ENCODE data around the gene CCNL2. TPM values are rescaled to one million over a fixed set of nuclear protein-coding genes. Genes with fewer than 3 reads are reported as not detected.

Gene CCNL2
- total RNA-seq, 2 donors from 2014 or later = 92.3 to 104 TPM

DNA sequence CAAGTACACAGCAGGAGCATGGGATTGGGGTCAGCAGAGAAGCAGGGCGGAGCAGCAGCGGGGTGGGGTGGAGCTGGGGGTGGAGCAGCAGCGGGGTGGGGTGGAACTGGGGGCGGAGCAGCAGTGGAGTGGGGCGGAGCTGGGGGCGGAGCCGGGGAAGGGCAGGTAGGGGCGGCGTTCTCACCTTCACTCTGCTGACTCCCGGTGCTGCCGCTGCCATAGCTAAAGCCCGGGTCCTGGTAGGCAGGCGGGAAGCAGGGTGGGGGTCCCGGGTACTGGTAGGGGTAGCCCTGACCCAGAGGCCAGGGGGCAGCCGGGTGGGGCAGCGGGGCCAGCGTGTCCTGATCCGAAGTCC lies 61.4 kb downstream of the CCNL2 start:
- TF ChIP-seq, protein P1, sequence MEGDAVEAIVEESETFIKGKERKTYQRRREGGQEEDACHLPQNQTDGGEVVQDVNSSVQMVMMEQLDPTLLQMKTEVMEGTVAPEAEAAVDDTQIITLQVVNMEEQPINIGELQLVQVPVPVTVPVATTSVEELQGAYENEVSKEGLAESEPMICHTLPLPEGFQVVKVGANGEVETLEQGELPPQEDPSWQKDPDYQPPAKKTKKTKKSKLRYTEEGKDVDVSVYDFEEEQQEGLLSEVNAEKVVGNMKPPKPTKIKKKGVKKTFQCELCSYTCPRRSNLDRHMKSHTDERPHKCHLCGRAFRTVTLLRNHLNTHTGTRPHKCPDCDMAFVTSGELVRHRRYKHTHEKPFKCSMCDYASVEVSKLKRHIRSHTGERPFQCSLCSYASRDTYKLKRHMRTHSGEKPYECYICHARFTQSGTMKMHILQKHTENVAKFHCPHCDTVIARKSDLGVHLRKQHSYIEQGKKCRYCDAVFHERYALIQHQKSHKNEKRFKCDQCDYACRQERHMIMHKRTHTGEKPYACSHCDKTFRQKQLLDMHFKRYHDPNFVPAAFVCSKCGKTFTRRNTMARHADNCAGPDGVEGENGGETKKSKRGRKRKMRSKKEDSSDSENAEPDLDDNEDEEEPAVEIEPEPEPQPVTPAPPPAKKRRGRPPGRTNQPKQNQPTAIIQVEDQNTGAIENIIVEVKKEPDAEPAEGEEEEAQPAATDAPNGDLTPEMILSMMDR (IDR thresholded peaks at IDR 0.05) = no peak
- no peaks in the 10 kb centered on the region for H3K27me3 ChIP-seq
- intact Hi-C loops (cut with DNase I) = no loop called here
- H3K9ac ChIP-seq (ENCODE audit: low read depth in 2 of 2, low read length in 2 of 2) = no peak overlapping the region
- H3K9me3 ChIP-seq = no peaks in the 10 kb centered on the region
- DNase-seq = peak; percentile 72
- no peak overlapping the region for H3K4me3 ChIP-seq
- no peaks in the 10 kb centered on the region for H3K4me1 ChIP-seq
- H3K27ac ChIP-seq = no peak overlapping the region
- no peaks in the 10 kb centered on the region for H3K36me3 ChIP-seq

DNA sequence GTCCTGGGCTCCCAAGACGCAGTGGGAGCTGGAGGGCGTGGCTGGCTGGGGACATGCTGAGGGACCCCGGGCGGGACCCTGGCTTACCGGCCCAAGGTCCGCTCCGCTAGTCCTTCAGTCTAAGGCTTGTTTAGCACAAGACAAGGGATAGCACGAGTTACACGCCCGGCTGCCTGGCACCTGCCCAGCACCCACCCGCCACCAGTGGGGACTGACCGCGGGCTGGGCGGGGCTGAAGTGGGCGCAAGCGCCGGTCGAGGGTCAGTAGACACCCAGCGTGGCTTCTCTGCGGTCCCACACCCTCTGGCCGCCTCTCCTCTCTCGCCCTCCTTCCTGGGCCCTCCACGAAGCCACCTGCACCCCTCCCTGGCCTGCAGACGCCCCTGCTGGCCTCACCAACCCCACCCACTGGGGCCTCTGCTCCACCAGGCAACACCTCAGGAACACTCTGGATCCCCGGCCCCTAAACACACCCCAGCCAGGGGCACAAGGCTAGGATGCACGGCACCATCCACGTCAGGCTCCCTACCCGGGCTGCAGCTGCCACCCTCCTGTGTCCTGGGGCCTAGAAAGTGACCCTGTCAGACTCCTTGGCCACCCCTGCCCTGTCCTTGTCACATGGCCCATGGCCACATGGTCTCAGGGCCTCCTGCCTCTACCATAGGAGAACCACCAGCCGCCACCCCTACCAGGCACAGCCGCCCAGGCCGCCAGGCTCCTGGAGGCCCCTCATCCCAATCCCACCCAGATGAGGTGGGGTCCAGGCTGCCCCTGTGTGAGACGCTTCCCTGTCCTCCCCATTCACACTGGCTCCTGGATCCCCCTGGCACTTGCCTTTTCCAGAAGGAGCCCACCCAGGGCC lies 62.0 kb downstream of the CCNL2 start:
- TF ChIP-seq, protein P1 (IDR thresholded peaks at IDR 0.05) = no peak
- H3K4me1 ChIP-seq = no peaks in the 10 kb centered on the region
- no peak overlapping the region for H3K27ac ChIP-seq
- H3K9me3 ChIP-seq = no peaks in the 10 kb centered on the region
- H3K36me3 ChIP-seq = no peaks in the 10 kb centered on the region
- intact Hi-C loops (cut with DNase I) = no loop called here
- H3K27me3 ChIP-seq = no peaks in the 10 kb centered on the region
- DNase-seq = no peak
- H3K9ac ChIP-seq (ENCODE audit: low read depth in 2 of 2, low read length in 2 of 2) = no peak overlapping the region
- H3K4me3 ChIP-seq = no peak overlapping the region

DNA sequence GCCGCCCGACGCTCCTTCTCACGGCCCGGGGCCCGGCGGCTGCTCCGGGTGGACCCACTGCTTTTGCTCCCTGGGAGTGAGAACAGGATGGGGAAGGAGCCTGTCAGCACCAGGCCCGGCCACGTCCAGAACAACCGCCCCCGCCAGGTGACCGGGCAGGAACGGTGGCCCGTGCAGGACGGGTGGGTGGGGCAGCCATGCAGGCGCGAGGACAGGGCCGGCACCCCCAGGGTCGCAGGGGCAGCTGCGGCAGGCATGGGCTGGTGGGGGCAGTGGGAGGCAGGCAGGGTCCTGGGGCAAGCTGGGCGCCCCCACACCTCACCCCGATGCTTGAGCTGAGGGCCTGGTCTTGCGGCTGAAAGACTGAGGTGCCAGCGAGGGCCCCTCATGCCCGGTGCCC lies 62.7 kb downstream of the CCNL2 start:
- TF ChIP-seq, protein P1 (IDR thresholded peaks at IDR 0.05) = no peak
- no peak overlapping the region for H3K4me3 ChIP-seq
- H3K27me3 ChIP-seq = no peaks in the 10 kb centered on the region
- H3K9me3 ChIP-seq = no peaks in the 10 kb centered on the region
- H3K36me3 ChIP-seq = no peaks in the 10 kb centered on the region
- intact Hi-C loops (cut with DNase I) = no loop called here
- no peak for DNase-seq
- H3K27ac ChIP-seq = no peak overlapping the region
- no peaks in the 10 kb centered on the region for H3K4me1 ChIP-seq
- no peak overlapping the region for H3K9ac ChIP-seq (ENCODE audit: low read depth in 2 of 2, low read length in 2 of 2)

DNA sequence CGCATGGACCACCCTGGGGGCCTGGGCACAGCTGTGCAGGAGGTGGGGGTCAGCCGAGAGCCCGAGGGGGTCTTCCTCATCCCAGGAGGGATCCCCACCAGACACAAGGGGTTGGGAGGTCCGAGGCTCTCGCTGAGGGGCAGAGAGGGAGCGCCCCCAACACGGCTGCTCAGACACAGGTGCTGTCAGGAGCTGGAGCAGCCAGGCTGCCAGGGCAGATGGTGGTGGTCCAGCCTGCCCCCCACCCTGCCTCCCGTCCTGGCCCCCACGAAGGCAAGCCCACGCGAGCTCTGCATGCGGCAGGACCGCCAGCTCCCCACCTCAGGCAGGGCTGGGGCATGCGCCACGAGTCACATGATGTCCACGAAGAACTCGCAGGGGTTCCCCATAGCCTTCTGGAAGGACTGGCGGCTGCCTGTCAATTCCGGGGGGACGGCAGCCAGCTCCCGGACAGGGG lies 63.3 kb downstream of the CCNL2 start:
- Histone ChIP-seq H3K4me3 (no peak overlapping the region), H3K9ac (ENCODE audit: low read depth in 2 of 2, low read length in 2 of 2) (no peak overlapping the region), H3K27me3 (no peaks in the 10 kb centered on the region), H3K4me1 (no peaks in the 10 kb centered on the region), H3K36me3 (no peaks in the 10 kb centered on the region), H3K27ac (no peak overlapping the region), H3K9me3 (no peaks in the 10 kb centered on the region)
- intact Hi-C loops (cut with DNase I) = no loop called here
- DNase-seq = no peak
- TF ChIP-seq, protein P1 (IDR thresholded peaks at IDR 0.05) = no peak

Small RNAs within 50 kb of the gene (microRNA-seq; reads per million reads assigned to microRNA genes)
- not detected for gene MIR6808

Other genes with a start within 250 kb of the CCNL2 start
- gene TTLL10, start 225.5 kb downstream of the CCNL2 start, total RNA-seq = 1 to 10 TPM in 1 of 2 donors, under 1 TPM in 1; 0.64 to 2.3 TPM
- 1 to 10 TPM in 1 of 2 donors, under 1 TPM in 1; 0.61 to 1.7 TPM for gene TNFRSF18, start 192.7 kb downstream of the CCNL2 start, total RNA-seq
- 1 to 10 TPM; 1.2 to 2.3 TPM for gene TNFRSF4, start 185.2 kb downstream of the CCNL2 start, total RNA-seq
- gene SDF4, start 167.3 kb downstream of the CCNL2 start, total RNA-seq = 100 to 1,000 TPM; 202 to 325 TPM
- 10 to 100 TPM in 1 of 2 donors, 1 to 10 TPM in 1; 8.0 to 12.0 TPM for gene B3GALT6, start 167.1 kb downstream of the CCNL2 start, total RNA-seq
- gene C1QTNF12, start 152.6 kb downstream of the CCNL2 start, total RNA-seq = 10 to 100 TPM; 21.3 to 34.2 TPM
- 10 to 100 TPM; 43.1 to 83.3 TPM for gene UBE2J2, start 125.5 kb downstream of the CCNL2 start, total RNA-seq
- 1 to 10 TPM; 1.1 to 2.2 TPM for gene SCNN1D, start 118.9 kb downstream of the CCNL2 start, total RNA-seq
- gene ACAP3, start 91.4 kb downstream of the CCNL2 start, total RNA-seq = 10 to 100 TPM; 34.1 to 68.1 TPM
- gene PUSL1, start 90.7 kb downstream of the CCNL2 start, total RNA-seq = 10 to 100 TPM; 14.3 to 35.8 TPM
- gene INTS11, start 74.7 kb downstream of the CCNL2 start, total RNA-seq = 100 to 1,000 TPM in 1 of 2 donors, 10 to 100 TPM in 1; 70.6 to 126 TPM
- gene CPTP, start 74.5 kb downstream of the CCNL2 start, total RNA-seq = 10 to 100 TPM; 45.4 to 60.2 TPM
- under 1 TPM; 0.24 to 0.57 TPM for gene TAS1R3, start 68.1 kb downstream of the CCNL2 start, total RNA-seq
- gene DVL1, start 49.9 kb downstream of the CCNL2 start, total RNA-seq = 10 to 100 TPM; 49.9 to 71.3 TPM
- 10 to 100 TPM in 1 of 2 donors, 1 to 10 TPM in 1; 5.9 to 14.0 TPM for gene MXRA8, start 40.8 kb downstream of the CCNL2 start, total RNA-seq
- 100 to 1,000 TPM; 179 to 332 TPM for gene AURKAIP1, start 24.1 kb downstream of the CCNL2 start, total RNA-seq
- gene MRPL20, start 8.0 kb upstream of the CCNL2 start, total RNA-seq = 100 to 1,000 TPM in 1 of 2 donors, 10 to 100 TPM in 1; 88.1 to 143 TPM
- 1 to 10 TPM in 1 of 2 donors, under 1 TPM in 1; 0.57 to 2.0 TPM for gene ANKRD65, start 21.9 kb upstream of the CCNL2 start, total RNA-seq
- 10 to 100 TPM; 43.5 to 74.0 TPM for gene VWA1, start 36.4 kb upstream of the CCNL2 start, total RNA-seq
- under 1 TPM; 0.16 to 0.64 TPM for gene ATAD3C, start 50.4 kb upstream of the CCNL2 start, total RNA-seq
- 10 to 100 TPM; 16.6 to 62.9 TPM for gene ATAD3B, start 72.4 kb upstream of the CCNL2 start, total RNA-seq
- gene ATAD3A, start 112.8 kb upstream of the CCNL2 start, total RNA-seq = 10 to 100 TPM; 19.6 to 74.0 TPM
- under 1 TPM; 0.77 to 0.91 TPM for gene TMEM240, start 141.3 kb upstream of the CCNL2 start, total RNA-seq
- gene SSU72, start 175.5 kb upstream of the CCNL2 start, total RNA-seq = 100 to 1,000 TPM; 120 to 175 TPM
- 1 to 10 TPM; 2.9 to 4.2 TPM for gene FNDC10, start 200.8 kb upstream of the CCNL2 start, total RNA-seq
- gene MIB2, start 216.2 kb upstream of the CCNL2 start, total RNA-seq = 100 to 1,000 TPM in 1 of 2 donors, 10 to 100 TPM in 1; 57.0 to 121 TPM
- gene MMP23B, start 232.8 kb upstream of the CCNL2 start, total RNA-seq = 1 to 10 TPM; 3.0 to 5.8 TPM